SHP77 treated with DMSO at 0.1 percent for 48 hours (cell line): ENCODE data around the gene ACO2.
"Not testable (repeated sequence)": the region's sequence is repeated elsewhere in the genome, so short reads cannot be mapped to it uniquely, and the experiment has no call there.

ENCODE experiments used
- DNase-seq: peaks from one replicate; lab custom pipeline; 2025; lab: John Stamatoyannopoulos, UW

The ACO2 gene

DNA sequence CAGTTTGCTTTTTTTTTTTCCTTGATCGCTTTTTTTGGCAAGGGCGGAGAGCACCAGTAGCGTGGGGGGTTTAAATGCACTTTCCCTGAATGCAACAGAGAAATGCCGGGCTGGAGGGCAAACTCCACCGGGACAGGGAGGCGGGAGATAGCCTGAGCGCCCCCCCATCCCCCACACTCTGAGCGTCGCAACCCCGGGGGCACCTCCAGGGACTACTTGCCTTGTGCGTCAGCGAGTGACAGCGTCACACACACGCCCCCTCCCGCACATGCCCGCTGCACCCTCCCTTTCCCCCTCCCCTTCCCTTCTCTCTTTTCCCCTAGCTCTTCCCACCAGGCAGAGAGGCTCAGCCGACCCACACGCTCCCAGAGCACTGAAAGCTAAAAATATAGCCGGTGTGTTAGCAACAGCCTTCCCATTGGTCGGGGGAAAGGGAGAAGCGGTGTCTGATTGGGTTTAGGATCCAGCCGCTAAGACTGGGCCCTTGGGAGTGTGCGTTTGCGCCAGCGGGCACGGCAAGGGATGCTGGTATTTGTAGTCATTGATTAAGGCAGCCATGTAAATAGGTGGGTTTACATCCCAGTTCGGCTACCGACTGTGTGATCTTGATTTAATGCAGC lies 20.6 kb upstream of the ACO2 start:
- peak; percentile 98 for DNase-seq

DNA sequence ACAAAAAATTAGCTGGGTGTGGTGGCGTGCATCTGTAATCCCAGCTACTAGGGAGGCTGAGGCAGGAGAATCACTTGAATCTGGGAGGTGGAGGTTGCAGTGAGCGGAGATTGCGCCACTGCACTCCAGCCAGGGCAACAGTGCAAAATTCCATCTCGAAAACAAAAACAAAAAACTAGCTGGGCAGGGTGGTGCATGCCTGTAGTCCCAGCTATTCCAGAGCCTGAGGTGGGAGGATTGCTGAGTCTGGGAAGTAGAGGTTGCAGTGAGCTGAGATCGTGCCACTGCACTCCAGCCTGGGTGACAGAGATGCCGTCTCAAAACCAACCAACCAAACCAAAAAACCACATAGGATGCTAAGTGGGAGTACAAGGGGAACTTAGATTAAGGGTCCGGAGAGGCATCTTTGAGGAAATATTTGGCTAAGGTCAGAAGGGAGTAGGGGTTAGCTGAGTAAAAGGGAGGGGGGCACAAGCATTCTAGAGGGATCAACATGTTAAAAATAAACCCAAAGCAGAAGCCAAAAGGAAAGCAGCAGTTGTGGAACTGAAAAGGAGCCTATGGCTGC lies 10.7 kb upstream of the ACO2 start:
- DNase-seq: no peak

GRCh38 chr22:41459431-41459830 lies 9.5 kb upstream of the ACO2 start:
- DNase-seq: no peak

- not testable (repeated sequence) for DNase-seq
These were observed 8.8 kb upstream of the ACO2 start for GRCh38 chr22:41460071-41460470.

GRCh38 chr22:41461901-41462300 lies 7.0 kb upstream of the ACO2 start:
- no peak for DNase-seq

DNA sequence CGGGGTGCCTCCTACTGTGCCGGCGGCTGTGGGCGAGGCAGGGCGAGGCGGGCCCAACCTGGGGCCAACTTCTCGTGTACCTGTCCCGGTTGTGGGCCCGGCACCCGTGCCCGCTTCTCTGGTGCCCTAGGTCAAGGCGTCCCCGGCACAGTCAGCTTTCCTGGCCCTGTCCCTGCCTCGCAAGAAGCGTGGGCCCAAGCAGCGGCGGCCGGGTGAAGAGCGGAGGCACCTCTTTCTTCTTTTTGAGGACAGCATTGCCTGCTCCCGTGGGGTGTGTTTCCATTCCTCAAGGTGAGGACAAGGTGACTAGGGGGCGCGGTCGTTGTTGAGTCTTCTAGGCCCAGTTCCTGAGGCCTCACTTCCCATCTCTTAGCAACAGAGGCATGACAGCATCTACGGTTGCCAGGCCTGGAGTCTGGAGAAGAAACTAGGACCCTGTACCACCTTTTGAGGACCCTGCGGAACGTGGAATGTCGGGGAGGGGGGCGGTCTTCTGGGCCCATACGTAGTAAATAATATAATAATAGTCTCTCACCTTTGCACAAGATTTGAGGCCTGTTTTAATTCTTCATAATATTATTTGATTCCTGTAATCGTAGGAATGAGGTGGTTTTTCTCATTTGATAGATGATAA lies 418 bp downstream of the ACO2 start:
- DNase-seq: no peak

GRCh38 chr22:41470886-41471285 lies 2.0 kb downstream of the ACO2 start:
- no peak for DNase-seq

- no peak for DNase-seq
These were observed 2.7 kb downstream of the ACO2 start for GRCh38 chr22:41471568-41471967.

DNA sequence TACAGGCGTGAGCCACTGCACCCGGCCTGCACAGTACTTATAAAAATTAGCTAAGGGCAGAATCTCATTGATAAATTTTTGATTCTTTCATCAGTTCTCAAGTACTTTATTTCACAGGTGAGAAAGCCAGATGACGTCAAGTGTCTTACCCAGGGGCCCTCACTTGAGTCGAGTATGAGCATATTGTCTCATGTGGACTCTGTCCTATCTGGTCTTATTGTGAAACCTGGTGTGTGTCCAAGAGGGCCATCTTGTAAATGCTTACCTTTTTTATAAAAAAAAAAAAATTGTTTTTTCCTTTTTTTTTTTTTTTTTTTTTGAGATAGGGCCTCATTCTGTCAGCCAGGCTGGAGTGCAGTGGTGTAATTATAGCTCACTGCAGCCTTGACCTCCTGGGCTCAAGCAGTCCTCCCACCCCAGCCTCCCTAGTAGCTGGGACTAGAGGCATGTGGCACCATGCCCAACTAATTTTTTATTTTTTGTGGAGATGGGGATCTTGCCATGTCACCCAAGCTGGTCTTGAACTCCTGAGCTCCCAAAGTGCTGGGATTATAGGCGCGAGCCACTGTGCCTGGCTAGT lies 6.0 kb downstream of the ACO2 start:
- no peak for DNase-seq

- no peak for DNase-seq
These were observed 9.6 kb downstream of the ACO2 start for GRCh38 chr22:41478473-41478872.

- DNase-seq: no peak
These were observed 10.1 kb downstream of the ACO2 start for GRCh38 chr22:41478891-41479521.

DNA sequence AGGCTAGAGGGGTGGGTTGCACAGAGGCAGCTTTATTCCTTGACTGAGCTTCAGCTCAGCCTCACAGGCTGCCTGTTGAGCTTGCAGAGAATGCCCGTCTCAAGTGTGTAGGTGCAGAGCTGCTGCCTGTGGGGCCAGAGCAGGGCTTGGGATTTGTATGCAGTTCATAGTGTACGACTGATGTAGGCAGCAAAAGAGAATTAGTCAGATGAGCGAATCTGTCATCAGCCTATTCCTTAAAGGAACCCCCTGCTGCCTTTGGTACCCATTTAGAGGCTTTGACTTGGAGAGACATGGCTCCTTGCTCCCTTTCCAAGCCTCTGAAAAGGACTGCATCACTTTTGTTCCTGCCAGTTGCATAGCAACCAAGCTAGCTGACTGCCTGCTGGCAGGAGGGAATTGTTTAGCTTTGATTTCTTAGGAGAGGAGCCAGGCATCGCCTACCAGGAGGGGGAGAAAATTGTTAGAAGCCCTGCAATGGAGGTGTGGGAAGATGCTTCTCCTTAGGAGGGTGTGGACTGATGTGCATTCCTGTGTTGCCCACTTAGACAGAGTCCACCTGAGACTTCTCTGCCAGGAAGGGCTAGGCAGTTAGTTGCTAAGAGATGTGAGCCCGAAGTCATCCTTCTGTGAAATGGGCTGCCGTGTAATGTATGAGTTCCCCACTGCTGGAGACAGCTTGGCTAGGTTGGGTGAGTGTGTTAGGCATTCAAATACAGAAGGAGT lies 10.9 kb downstream of the ACO2 start:
- no peak for DNase-seq

- no peak for DNase-seq
These were observed 11.4 kb downstream of the ACO2 start for GRCh38 chr22:41480397-41480735.

DNA sequence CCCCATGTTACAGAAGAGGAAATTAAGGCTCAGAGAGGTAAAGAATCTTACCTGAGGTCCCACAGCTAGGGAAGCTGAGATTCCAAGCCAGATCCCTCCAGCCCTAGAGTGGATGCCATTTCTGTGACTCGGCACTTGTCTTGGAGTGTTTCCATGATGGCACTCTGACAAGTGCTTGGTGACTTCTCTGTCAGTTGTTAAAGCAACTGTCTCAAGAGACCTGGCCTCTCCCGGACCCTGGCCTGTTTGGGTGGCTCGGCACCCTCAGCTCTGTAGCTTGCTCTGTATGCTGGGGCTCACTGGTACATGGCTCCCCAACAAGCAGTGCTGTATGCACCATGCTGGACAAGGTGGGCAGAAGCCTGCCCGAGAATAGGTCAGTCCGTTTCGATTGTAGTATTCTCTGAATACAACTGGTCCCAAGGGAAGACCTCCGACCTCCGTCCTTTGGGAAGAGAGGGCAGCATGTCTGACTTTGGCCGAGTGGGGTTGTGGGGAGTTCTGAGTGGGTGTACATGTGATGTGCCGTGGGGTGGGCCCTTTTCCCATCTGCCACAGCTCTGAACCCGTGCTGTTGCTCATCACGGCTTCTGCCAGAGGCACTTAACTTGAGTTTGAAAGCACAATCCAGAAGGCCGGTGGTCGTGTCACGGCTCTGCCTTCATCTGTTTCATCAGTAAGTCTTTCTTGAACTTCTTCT lies 12.4 kb downstream of the ACO2 start:
- no peak for DNase-seq

DNA sequence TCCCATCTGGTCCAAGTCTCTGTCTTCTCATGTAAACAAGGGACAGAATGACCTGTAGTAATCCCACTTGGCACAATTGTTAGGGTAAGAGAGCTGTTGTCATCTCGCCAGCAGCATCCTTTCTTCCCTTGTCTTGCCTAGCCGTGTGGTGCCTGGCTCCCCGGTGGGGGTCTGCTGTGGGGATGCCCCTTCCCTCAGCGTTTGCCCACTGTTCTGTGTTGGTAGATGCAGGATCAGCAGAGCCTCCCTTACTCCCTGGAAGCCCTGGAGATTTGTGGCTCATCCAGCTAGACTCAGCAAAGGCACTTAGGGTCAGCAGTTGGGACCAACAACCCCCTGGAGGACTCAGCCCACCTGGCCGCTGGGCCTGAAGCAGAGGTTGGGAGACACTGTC lies 13.0 kb downstream of the ACO2 start:
- DNase-seq: no peak

DNA sequence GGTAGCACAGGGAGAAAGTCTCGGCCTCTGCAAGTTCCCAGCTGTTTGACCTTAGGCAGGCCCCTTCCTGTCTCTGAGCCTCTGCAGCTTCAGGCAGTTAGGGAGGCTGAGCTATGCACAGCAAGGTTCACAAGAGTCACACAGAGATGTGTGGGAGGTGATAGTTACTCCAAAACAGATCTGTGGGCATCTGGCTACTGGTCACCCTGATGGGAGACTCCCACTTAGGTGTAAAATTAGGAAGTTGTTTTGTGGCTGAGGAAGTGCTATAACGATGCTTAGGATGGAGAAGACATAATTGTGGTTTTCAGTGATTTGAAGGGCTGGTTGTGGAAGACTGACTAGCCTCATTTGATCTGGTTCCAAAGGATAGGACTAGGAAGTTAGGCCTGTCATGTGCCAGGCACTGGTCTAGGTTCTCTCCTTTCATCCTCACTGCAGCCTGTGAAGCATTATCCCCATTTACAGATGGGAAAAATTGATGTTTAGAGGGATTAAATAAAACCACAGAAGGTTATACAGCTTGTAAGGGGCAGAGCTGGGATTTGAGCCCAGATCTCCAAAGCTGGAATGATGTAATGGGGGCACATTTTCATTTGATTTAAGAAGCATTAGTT lies 13.5 kb downstream of the ACO2 start:
- DNase-seq: no peak

GRCh38 chr22:41485033-41485432 lies 16.1 kb downstream of the ACO2 start:
- no peak for DNase-seq

DNA sequence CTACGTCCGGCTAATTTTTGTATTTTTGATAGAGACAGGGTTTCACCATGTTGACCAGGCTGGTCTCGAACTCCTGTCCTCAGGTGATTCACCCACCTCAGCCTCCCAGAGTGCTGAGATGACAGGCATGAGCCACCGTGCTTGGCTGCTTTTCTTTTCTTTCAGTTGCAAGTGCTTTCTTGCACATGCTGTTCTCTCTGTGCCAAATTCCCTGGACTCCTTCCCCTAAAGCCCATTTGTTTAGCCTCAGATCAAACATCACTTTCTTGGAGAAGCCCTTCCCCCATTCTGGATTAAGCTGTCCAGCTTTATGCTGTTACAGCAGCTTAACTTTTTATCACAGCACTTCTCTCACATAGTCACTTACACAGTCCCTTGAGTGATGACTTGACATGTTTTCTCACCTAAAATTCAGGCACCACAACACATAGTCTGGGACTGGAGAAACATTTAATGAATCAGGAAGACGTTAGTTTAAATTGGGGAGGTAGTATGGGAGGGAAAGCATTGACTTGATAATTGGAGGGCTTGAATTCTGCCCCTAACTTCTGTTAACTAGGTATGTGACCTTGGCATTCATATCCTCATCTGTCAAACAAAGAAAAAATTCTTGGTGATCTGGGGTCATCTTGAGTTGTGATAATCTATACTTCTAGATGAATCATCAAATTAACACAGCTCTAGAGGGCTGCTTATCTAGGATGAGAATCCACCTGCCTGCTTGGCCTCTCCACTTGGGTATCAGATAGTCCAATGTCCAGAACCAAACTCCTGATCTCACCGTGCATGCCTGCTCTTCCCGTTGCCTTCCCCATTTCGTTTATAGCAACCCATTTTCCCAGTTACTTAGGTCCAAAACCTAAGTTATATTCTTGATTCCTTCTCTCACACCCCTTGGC lies 18.4 kb downstream of the ACO2 start:
- no peak for DNase-seq

DNA sequence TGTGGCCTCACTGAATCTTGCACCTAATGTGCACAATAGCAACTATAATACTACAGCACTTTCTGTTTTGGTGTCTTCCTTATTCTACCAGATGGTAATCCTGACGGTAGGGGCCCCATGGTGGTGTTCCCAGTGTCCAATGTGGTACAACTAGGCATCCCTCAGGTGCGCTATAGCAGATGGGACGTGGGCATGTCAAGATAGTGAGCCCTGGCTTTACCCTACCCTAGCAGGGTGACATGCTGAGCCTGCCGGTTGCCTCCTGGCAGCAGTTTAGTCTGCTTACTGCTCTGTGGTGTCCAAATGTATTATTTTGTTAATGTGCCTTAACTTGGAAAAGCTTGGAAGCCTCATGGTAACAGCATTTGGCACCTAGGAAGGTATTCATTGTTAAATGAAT lies 19.2 kb downstream of the ACO2 start:
- DNase-seq: no peak
